ENCODE measurements around the gene PPP1R3C.

PPP1R3C gene

DNA sequence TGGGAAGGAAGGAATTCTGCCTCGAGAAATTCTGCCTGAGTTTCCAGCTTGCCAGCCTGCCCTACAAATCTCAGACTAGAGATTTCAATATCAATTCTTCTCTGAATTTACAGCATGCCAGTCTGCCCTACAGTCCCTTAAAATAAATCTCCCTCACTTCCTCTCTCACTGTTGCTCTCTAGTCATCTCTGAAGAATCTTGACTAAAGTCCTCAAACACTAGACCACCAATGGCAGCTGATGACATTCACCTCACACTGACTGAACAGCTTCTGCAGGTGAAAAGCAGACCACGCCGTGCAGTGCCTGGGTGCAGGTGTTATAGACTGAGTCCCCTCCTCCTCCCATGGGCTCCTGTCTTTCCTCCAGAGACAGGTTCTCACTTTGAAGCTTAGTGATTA is 30.4 kb downstream of the PPP1R3C start:
- in situ Hi-C loops (cut with MboI; ENCODE audit: low sequenced_read_pairs) = no loop called here

DNA sequence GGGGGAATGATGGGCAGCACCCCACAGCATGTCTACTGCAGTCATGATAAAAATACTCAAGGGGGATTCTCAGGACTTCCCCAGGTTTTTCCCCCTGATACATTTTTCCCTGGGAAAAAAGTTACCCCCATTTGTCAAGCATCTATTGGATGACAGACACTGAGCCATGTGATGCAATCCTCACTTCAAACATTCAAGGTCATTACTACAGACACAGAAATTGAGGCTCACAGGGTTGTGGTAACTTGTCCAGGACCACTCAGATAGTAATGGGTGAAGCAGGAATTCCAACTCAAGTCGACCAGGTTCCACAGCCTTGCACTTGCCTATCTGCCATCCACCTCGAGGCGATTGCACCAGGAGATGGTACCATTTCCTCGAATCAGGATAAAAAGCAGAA is 31.7 kb downstream of the PPP1R3C start:
- in situ Hi-C loops (cut with MboI; ENCODE audit: low sequenced_read_pairs) = no loop called here

DNA sequence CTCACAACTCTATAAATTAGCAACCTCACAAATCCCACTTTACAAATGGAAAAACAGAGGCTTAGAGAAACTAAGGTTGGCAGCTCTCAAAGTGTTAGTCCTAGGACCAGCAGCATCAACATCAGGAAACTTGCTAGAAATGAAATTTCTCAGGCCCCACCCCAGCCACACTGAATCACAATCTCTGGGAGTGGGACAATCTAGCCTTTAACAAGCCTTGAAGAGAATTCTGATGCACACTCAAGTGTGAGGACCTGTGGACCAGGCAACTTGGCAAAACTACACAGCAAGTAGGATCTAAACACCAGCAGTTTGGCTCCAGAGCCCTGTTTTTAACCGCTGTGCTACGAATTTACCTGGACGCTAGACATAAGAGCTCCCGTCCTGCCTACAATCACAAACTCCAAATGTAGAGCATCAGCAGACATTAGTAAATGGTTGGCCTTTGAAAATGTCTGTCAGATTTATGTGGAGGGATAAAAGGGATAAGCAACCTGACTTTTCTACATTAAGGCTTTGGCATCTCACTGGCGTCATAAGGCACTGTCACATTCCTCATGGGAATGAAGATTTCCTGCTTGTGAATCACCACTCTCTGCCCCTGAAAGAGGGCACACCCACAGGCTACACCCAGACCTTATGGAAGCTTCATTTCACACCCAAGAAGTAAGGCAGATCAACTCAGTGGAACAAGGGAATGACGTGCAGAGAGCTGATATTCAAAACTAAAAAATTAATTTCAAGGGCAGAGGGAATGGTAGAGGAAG is 34.5 kb downstream of the PPP1R3C start:
- in situ Hi-C loops (cut with MboI; ENCODE audit: low sequenced_read_pairs) = no loop called here

DNA sequence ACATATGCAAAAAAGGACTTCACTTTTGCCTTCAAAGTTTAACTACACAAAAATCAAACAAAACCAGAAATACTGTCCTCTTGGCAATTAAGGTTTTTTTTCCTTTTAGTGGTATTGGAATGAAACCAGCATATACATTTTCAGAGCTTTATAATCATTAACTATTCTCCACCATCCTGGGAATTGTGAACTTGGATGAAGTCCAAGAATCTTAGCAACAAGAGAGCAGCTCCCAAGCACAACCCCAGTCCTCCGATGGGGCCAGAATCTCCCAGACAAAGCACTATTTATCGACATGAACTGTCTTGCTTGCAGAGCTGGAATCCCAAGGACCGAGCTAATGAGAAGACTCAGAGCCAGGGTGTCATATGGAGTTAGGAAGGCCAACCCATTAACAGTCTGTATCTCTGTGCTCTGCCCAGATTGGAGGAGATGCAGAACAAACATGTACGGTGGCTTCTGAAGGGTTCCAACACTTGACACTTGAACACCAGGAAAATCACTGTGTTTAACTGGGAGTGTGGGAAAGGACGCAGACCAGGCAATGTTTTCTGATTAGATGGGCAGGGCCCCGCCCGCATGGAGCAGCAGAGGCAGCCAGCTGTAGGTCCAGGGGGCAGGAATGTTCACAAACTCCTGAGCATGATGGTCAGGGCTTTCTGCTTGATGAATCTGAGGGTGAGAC is 35.5 kb downstream of the PPP1R3C start:
- in situ Hi-C loops (cut with MboI; ENCODE audit: low sequenced_read_pairs) = no loop called here

DNA sequence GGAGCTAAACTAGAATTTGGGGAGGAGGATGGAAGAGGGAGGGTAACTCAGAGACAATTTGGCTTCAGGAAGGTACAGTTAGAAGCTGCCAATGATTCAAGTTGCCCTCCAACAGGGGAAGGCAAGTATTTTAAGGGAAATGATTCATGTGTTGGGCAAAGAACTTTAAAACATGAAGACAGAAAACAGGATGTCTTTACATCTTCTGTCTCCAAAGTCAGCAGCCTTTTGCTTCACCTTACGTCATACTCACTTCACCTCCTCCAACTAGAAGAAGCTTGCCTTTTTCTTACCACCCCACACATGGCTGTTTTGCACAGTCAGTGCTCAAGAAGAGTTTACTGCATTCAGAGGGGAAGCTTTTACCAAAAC is 36.1 kb downstream of the PPP1R3C start:
- in situ Hi-C loops (cut with MboI; ENCODE audit: low sequenced_read_pairs) = no loop called here

DNA sequence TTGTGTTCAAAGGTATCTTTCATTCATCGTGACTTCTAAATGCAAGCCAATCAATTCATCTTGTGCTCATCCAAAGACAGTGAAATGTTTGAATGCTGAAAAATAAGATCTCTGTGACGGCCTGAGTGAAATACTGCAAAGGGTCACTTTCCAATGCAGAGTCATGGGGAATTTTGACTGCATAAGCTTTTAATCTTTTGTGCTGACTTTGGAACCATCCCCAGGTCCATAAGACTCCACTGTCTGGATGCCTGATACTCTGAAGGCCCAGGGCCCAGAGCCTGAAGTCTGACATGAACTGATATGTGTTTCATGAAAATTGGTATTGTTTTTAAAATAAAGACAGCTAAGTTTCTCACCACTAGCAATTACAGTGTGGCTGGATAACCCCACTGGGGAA is 39.0 kb downstream of the PPP1R3C start:
- in situ Hi-C loops (cut with MboI; ENCODE audit: low sequenced_read_pairs) = no loop called here

DNA sequence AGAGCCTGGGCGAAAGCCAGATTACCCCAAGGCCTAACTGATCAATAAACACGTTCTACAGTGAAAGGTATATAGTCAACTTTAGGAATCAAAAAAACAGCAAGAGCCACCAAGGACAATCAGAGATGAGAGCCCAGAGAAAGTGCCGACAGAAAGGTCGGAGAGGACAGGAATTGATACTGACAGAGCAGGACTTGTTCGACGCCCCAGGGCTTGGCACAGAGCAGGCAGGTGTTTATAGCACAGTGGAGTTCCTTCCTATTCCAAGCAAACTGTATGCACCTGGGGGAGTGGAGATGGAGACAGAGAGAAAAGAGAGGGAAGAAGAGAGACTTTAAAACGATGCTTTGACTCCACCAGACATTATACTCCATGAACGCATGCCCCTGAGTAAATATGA is 39.5 kb downstream of the PPP1R3C start:
- in situ Hi-C loops (cut with MboI; ENCODE audit: low sequenced_read_pairs) = no loop called here

DNA sequence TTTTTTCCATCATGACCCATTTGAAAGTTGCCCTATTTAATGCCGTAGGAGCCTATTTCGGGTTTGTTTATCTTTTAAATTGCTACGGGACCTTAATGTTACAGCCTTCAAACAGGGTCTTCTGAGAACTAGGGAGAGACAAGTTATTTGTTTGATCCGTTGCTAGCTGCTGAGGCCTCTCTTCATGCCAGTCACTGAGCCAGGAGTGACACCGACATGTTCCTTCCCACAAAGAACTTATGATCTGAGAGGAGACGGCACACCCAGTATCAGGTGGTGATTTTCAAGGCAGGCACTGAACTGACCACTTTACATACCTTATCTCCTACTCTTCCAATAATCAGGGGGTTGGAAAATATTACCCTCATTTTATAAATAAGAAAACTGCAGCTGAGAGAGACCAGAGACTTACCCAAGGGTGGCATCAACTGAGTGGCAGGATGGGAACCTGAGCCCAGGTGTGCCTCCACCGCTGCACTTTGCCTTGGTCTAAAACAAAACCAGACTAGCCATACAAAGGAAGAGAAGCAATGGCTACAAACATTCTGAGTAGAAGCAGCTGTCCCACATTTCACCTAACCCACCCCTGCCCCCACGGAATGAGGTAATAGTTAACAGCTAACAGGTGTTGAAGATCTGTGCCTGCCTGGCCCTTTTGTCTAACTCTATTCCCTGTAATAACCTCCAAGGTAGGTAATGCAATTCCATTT is 40.5 kb downstream of the PPP1R3C start:
- in situ Hi-C loops (cut with MboI; ENCODE audit: low sequenced_read_pairs) = no loop called here

DNA sequence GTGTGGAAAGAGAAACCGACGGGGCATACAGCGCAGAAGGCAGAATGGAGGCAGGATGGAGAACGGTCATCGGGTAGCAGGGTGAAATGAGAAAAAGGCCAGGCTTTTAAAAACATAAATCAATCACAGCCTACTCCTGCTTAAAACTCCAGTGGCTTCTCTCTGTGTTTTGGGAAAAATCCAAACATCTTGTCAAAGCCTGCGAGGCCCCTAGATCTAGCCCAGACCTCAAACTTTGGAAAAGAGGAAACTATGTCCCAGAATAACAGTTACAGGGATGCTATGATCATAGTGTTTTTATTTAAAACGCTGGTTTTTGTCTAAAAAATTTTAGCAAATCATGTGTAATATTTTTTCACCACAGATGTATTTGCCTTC is 41.1 kb downstream of the PPP1R3C start:
- in situ Hi-C loops (cut with MboI; ENCODE audit: low sequenced_read_pairs) = no loop called here

DNA sequence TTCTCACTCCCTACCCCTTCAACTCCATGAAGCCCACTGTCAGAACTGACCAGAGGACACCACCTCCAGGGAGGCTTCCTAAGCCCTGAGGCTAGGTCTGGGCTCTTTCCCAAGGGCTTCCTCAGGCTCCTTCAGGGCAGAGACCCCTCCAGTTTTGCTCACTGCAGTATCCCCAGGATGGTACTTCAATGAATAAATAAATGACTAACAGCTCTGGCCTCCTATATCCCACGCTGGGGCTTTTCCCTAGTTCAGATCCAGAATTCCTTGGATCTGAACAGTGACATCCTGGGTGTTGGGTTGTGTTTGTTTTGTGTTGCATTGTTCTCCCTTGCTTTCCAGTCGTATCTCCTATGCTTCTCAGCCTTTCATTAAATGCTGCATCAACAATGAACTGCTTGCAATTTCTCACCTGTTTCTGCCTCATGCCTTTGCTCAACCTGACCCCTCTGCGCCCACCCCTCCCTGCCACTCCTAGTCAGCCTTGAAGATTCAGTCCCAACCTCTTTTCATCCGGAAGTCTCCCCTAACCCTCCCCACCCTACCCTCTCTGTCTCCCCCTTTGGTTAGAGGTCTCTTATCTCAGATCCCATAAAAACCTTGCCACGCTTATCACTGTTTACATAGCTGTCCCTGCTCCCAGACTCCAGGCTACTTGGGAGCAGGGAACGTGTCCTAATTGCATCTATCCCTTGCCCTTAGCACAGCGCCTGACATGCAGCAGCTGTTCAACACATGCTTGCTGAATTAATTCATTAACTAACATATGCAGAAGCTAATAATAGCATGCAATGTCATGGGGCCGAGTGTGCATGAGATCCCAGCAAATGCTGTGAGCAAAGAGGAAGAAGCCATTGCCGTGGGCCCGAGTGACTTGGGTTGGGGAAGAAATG is 41.7 kb downstream of the PPP1R3C start:
- in situ Hi-C loops (cut with MboI; ENCODE audit: low sequenced_read_pairs) = no loop called here

DNA sequence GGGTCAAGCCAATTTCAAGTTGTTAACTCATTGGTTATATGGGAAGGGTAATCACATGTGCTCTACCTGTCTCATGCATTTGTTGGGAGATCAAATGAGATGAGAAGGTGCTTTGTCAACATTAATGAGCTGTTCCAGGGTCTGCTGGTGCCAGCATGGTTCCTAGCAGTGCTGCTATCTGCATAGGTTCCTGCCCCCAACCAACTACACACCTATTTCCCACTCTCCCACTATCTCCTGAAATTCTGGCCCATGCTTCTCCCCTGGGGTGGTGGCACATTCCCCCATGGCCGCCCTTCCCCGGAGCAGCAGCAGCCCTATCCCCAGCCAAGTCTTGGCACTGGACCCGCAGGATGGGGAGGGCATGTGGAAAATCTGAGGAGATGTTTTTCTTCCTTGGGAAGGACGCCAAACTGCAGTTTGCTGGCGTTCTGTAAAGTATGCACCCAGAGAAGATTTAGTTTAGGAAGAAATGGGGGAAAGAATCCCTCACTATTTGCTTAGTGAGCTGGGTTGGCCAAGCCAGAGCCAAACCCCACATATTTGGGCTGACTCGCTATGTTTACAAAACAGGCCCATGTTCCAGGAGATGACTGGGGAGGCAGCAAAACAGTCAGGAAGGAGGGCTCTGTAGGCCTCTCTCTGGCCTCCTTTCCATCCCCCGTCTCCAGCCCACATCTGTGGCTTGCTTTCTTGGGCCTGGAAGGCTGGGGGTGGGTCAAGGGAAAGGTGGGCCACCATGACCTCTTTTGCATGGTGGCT is 42.5 kb downstream of the PPP1R3C start:
- in situ Hi-C loops (cut with MboI; ENCODE audit: low sequenced_read_pairs) = no loop called here

DNA sequence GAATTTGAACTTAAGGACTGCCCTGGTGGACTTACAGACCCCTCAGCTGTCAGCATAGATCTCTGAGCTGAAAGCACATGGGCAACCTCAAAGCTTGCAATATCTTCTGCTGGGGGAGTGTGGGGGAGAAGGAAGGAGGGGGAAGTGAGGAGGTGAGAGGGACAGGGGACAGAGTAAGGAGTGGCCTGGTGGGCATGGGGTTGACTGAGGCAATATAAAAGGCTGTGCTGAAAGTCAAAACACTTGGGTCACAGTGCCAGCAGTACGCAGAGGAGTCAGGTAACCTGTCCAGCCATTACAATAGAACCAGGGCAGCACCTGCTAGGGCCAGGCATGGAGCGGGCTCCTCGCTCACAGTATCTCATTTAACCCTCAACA is 43.2 kb downstream of the PPP1R3C start:
- in situ Hi-C loops (cut with MboI; ENCODE audit: low sequenced_read_pairs) = no loop called here

DNA sequence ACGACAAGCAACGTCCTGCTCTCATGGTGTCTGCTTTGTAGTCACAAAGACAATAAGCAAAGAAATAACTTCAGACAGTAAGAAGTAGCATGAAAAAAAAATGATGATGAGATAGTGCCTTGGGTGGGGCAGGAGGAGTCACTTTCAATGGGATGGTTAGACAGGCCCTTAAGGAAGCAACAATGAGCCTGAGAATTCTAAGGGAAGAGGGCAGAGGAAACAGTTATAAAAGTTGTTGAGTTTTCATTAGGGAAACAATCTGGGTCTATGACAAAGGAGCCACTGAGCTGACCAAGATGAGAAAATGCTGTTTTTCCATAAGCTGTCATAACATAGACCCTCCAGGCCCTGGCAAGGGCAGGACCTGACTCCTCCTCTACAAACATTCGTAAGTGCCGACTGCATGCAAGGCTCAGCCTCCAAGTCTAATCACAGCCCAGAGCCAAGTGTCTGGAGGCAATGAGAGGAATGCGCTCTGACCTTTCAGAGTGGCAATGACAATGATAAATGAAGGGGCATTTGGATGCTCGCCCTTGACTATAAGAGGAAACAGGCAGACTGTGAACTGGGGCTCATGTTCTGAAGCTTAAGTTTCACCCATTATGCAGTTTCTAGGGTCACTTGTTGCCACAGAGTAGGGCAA is 43.7 kb downstream of the PPP1R3C start:
- in situ Hi-C loops (cut with MboI; ENCODE audit: low sequenced_read_pairs) = no loop called here

DNA sequence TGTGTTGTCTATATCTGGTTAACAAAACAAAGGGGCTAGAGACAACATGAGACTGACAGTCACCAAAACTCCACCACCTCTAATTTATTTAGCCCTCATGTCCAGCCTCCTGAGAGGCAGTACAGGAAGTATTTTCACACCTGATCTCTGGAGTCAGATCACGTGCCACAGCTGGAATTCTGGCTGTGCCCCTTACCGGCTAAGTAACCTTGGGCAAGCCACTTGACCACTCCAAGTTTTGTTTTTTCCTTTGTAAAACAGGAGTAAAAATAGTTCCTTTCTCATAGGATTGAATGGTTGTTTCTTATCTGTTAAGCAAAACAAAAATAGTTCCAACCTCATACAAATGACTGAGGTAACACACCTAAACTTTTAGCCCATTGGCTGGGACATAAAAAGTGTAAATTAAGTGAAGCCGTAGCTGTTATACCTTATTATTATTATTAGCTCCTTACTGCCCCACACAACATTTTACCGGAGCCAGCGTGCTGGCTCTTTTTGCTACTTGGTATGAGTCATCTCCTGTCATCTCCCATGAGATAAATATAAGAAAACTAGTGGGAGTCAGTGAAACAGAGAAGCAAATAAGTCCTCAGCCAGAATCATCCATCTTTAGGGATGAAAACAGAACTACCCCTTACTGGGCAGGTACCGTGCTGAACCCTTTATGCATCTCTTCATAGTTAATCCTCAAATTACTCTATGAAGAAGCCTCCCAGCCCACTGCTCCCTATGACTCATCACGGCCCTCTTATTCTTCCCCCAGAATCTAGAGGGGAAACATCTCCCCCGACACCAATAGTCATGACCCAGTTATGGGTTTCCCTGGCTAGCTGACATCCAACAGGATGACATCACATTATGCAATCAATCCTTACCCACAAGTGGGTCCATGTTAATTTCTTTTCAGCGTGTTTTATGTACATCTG is 44.9 kb downstream of the PPP1R3C start:
- in situ Hi-C loops (cut with MboI; ENCODE audit: low sequenced_read_pairs) = no loop called here

DNA sequence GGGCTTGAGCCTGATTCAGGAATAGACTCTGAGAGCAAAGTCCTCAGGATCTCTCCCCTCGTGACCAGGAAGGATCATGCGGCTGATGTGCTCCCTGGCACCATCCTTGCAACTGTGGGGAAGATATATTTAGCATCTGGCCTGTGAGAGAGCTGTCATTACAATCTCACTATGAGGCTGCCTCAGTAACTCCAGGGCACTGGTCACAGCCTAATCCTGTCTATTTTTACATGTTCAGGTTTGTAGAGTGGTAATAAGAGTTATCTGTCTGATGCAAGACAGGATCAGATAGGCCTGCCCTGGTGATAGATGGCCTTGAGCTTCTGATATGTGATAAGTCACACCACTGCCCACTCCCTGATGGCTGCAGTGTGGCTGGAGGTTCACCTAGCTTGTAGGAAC is 50.7 kb downstream of the PPP1R3C start:
- in situ Hi-C loops (cut with MboI; ENCODE audit: low sequenced_read_pairs) = no loop called here

DNA sequence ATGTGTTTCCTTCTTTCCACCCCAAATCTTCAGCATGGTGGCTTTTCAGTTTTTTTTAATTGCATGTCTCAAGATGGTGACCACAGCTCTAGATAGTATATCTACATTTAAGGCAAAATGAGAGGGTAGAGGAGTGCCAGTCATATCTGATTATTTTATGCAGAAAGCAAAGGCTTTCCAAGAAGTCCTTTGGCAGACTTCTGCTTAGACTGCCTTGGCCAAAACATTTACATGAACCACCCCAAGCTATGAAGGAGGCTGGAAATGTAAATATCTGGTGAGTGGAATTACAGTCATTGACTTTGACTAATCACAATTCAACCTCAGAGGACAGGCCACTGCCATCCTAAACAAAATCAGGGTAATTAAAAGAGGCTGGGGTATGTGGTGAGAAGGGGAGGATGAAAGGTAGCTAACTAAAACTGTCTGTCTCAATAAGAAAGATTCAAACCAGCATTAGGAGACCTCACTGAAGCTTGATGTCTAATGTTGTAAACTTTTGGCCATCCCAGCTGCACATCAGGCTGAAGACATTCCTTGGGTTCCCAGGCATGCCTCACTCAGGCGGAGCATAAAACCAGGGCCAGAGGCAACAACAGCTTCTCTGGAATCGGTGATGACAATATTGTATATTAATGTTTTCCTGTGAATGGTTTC is 53.4 kb downstream of the PPP1R3C start:
- in situ Hi-C loops (cut with MboI; ENCODE audit: low sequenced_read_pairs) = no loop called here
